PC-9 (cell line): ENCODE measurements around the gene DNAJB14.

Experiments
- EZH2 ChIP-seq: fragments of 200-600 bp; sonication (generic); IDR thresholded peaks from 2 replicates; pipeline ENCODE4 v1.8.0; 2017; ENCODE audit warnings: antibody characterized with exemption, low read depth
- TF ChIP-seq, protein P1 (sequence below): fragments of 200-600 bp; sonication (generic); conservative IDR thresholded peaks from 2 replicates; pipeline ENCODE4 v1.6.1; 2017; ENCODE audit warnings: mixed run types, antibody characterized with exemption, mild to moderate bottlenecking, moderate library complexity

DNA sequence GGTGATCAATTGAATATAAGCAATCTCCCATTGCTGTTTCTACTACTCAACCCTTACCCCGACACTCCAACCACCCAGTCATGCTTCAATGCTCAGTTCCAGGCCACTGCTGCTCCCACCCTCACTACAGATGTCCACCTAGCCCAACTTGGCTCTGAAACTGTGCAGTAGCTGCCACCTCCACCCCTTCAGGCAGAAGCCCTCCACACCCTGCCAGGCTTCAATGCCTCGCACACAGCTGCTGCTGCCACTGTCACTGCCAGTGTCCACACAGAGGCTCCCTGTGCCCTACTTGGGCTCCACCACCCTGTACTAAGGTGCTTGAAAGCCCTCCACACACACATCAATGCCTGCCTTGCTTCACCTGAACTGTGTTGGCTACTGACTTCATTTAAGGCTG is 86.8 kb downstream of the DNAJB14 start:
- TF ChIP-seq, protein P1, sequence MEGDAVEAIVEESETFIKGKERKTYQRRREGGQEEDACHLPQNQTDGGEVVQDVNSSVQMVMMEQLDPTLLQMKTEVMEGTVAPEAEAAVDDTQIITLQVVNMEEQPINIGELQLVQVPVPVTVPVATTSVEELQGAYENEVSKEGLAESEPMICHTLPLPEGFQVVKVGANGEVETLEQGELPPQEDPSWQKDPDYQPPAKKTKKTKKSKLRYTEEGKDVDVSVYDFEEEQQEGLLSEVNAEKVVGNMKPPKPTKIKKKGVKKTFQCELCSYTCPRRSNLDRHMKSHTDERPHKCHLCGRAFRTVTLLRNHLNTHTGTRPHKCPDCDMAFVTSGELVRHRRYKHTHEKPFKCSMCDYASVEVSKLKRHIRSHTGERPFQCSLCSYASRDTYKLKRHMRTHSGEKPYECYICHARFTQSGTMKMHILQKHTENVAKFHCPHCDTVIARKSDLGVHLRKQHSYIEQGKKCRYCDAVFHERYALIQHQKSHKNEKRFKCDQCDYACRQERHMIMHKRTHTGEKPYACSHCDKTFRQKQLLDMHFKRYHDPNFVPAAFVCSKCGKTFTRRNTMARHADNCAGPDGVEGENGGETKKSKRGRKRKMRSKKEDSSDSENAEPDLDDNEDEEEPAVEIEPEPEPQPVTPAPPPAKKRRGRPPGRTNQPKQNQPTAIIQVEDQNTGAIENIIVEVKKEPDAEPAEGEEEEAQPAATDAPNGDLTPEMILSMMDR = no peak
- no peak for TF ChIP-seq EZH2
